Thymus (tissue), 11 donors: ENCODE measurements around the gene UPF2. TPM values are rescaled to one million over a fixed set of nuclear protein-coding genes. Genes with fewer than 3 reads are reported as not detected.
A peak's percentile ranks its signal among the peaks of the same experiment; 100 is the strongest.

ENCODE experiments used
- DNase-seq, 9 donors: peaks; one replicate each; pipeline ENCODE4 v3.0.0-alpha.2; 2013; ENCODE audit warnings: low spot score in 9 of 9, low read depth in 6 of 9, missing footprints in 1 of 9
- H3K27ac ChIP-seq, 2 donors: one replicate each; pipeline ENCODE4 v1.5.1; 2013; ENCODE audit warnings: control low read depth in 1 of 2, low read depth in 1 of 2, low read length in 1 of 2, mild to moderate bottlenecking in 1 of 2, moderate library complexity in 1 of 2
- H3K27me3 ChIP-seq, 2 donors: one replicate each; pipeline ENCODE4 v1.5.1; 2013; ENCODE audit warnings: low read length in 1 of 2; ENCODE audit not compliant: control insufficient read depth in 2 of 2, insufficient read depth in 1 of 2
- H3K36me3 ChIP-seq, 2 donors: one replicate each; pipeline ENCODE4 v1.5.1; 2013; ENCODE audit warnings: low read length in 1 of 2, mild to moderate bottlenecking in 1 of 2, moderate library complexity in 1 of 2; ENCODE audit not compliant: control insufficient read depth in 2 of 2, insufficient read depth in 2 of 2
- H3K4me1 ChIP-seq, 2 donors: one replicate each; pipeline ENCODE4 v1.5.1; 2013; ENCODE audit warnings: low read length in 2 of 2; ENCODE audit not compliant: control insufficient read depth in 2 of 2, insufficient read depth in 2 of 2
- H3K4me3 ChIP-seq, 2 donors: one replicate each; pipeline ENCODE4 v1.5.1; 2013; ENCODE audit warnings: low read length in 2 of 2, control low read depth in 1 of 2, mild to moderate bottlenecking in 1 of 2
- H3K9me3 ChIP-seq, 2 donors: one replicate each; pipeline ENCODE4 v1.5.1; 2013; ENCODE audit warnings: low read length in 1 of 2, mild to moderate bottlenecking in 1 of 2; ENCODE audit not compliant: control insufficient read depth in 2 of 2, insufficient read depth in 1 of 2
- WGBS: extraction: QIAGEN DNeasy Blood & Tissue Kit; methylation state at CpG from one replicate; pipeline ENCODE4 v1.1.7; 2013; 5-methylcytosine and 5-hydroxymethylcytosine counted together
- polyA plus RNA-seq: library from polyadenylated mRNA; stranded (reverse); fragments of 200-250 nt; gene quantifications from one replicate; pipeline ENCODE4 v1.2.3, GENCODE V29; 2013
- total RNA-seq: library from RNA; stranded (reverse); fragments of 120-200 nt; gene quantifications from one replicate; pipeline ENCODE4 v1.2.4, GENCODE V29; 2013
- donor health status: healthy.

UPF2 gene
- total and polyA plus RNA-seq, 2 donors, result 13.7 to 22.7 TPM

- Histone ChIP-seq H3K27me3 (peaks cover 0 to 7% of the 10 kb centered on the region in 2 donors), H3K36me3 (no peaks in the 10 kb centered on the region), H3K4me3 (no peak overlapping the region), H3K9me3 (no peaks in the 10 kb centered on the region), H3K27ac (peak overlapping the region; percentile 71 to 72), H3K4me1 (peaks cover 11 to 41% of the 10 kb centered on the region in 2 donors)
- DNase-seq, result peak; percentile 51 to 88 (median 65)
- WGBS, result 42% methylated on average over 20 of the region's 20 CpGs
Observed at GRCh38 chr10:11874568-11875493, 167.8 kb downstream of the UPF2 start.

- Histone ChIP-seq H3K4me1 (peaks cover 11 to 46% of the 10 kb centered on the region in 2 donors), H3K9me3 (no peaks in the 10 kb centered on the region), H3K4me3 (no peak overlapping the region), H3K27me3 (peaks cover 0 to 13% of the 10 kb centered on the region in 2 donors), H3K36me3 (no peaks in the 10 kb centered on the region), H3K27ac (no peak overlapping the region)
- peak in 2 of 9 donors; percentile 26 to 44 for DNase-seq
- 7% methylated on average over 9 of the region's 9 CpGs for WGBS
Observed at GRCh38 chr10:11871466-11871865, 171.1 kb downstream of the UPF2 start.

- Histone ChIP-seq H3K27me3 (peaks cover 0 to 13% of the 10 kb centered on the region in 2 donors), H3K27ac (no peak overlapping the region)
- WGBS, result 81% methylated on average over 7 of the region's 7 CpGs
Observed at GRCh38 chr10:11870900-11871400, 171.7 kb downstream of the UPF2 start.

GRCh38 chr10:11870461-11870780 lies 172.2 kb downstream of the UPF2 start:
- H3K27me3 ChIP-seq, result peaks cover 0 to 13% of the 10 kb centered on the region in 2 donors
- no peaks in the 10 kb centered on the region for H3K9me3 ChIP-seq
- no peak for DNase-seq
- 93% methylated on average over 8 of the region's 8 CpGs for WGBS
- no peak overlapping the region for H3K4me3 ChIP-seq
- no peaks in the 10 kb centered on the region for H3K36me3 ChIP-seq
- H3K4me1 ChIP-seq, result peaks cover 11 to 35% of the 10 kb centered on the region in 2 donors
- H3K27ac ChIP-seq, result no peak overlapping the region

More at GRCh38 chr10:11870900-11871400, 171.7 kb downstream of the UPF2 start:
- H3K36me3 ChIP-seq, result no peaks in the 10 kb centered on the region
- no peak for DNase-seq
- no peaks in the 10 kb centered on the region for H3K9me3 ChIP-seq
- H3K4me3 ChIP-seq, result no peak overlapping the region
- peaks cover 11 to 40% of the 10 kb centered on the region in 2 donors for H3K4me1 ChIP-seq

Other genes with a start within 250 kb of the UPF2 start
- gene PROSER2, start 219.5 kb downstream of the UPF2 start, total RNA-seq, result 2.8 TPM
- gene PROSER2, start 219.5 kb downstream of the UPF2 start, polyA plus RNA-seq, result 17.8 TPM
- gene DHTKD1, start 26.1 kb upstream of the UPF2 start, total RNA-seq, result 14.4 TPM
- 10.5 TPM for gene DHTKD1, start 26.1 kb upstream of the UPF2 start, polyA plus RNA-seq
- 4.7 TPM for gene SEC61A2, start 86.9 kb upstream of the UPF2 start, total RNA-seq
- gene SEC61A2, start 86.9 kb upstream of the UPF2 start, polyA plus RNA-seq, result 12.3 TPM
- 120 TPM for gene NUDT5, start 153.1 kb upstream of the UPF2 start, total RNA-seq
- 47.2 TPM for gene NUDT5, start 153.1 kb upstream of the UPF2 start, polyA plus RNA-seq
- gene CDC123, start 153.4 kb upstream of the UPF2 start, total RNA-seq, result 122 TPM
- gene CDC123, start 153.4 kb upstream of the UPF2 start, polyA plus RNA-seq, result 50.7 TPM